ENCODE results near the gene UBE2Q1.
A peak's percentile ranks its signal among the peaks of the same experiment; 100 is the strongest.

Gene UBE2Q1

GRCh38 chr1:154502744-154503115, 55.7 kb downstream of the UBE2Q1 start:
- DNase-seq (ENCODE audit: low spot score), result no peak

DNA sequence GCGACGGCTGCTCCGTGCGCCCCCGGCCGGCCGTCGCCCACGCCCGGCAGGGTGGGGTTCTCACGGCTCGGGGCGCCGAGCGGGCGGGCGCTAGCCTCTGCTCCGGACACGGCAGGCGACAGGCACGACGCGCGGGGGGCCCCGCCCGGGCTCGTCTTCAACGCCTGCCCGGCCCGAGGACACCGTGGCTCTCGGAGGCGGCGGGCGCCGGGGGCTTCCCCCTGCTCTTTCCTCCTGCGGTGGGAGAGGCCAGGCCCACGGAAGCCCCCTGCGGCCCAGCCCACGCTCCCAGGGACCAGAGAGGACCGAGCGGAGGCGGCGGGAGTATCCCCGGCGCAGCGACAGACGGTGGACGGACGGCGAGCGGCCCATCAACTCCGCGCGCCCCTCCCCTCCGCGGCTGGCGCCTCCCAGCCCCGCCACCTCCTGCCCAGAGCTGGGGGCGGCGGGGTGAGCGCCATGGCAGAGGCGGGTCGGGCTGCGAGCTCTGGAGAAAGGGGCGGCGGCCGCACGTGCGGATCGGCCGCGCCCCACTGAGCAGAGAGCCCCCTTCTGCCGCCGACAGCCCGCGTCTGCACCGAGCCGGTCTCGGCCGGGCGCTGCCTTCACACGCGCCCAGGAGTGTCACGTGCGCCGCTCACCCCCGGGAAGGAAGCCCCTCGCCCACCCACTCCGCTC, 56.3 kb downstream of the UBE2Q1 start, which contains the start of the genes SHE and TDRD10:
Gene SHE, minus strand, starts transcription at position 347 of the 678 bp plus-strand sequence. CDS start 386 bp downstream, outside the sequence.
Gene TDRD10, plus strand, starts transcription at position 154 of the 678 bp plus-strand sequence. CDS start 4,685 bp downstream, outside the sequence.
- DNase-seq (ENCODE audit: low spot score), result peak; percentile 43

- DNase-seq (ENCODE audit: low spot score), result peak; percentile 57
Measured at GRCh38 chr1:154501423-154502065, 56.9 kb downstream of the UBE2Q1 start.

DNA sequence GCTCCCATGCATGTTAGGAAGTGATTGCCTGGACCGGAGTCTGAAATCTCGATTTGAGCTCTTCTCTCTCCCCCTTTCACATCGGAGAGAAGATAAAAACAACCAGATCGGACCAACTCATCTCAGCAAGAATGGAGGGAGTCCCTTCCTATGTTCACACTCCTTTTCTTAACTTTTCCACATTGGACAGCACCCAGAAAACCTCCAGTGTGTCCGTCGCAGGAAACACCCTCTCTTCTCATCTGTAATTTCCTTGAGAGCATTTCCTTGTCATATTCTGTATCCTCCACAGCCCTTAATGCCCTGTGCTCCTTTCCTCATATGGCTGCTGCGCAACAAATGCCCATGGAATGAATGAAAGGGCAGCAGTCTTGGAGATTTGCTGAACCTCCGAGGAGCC, 57.9 kb downstream of the UBE2Q1 start:
- DNase-seq (ENCODE audit: low spot score), result no peak

- DNase-seq (ENCODE audit: low spot score), result no peak
Measured at GRCh38 chr1:154499446-154499845, 59.0 kb downstream of the UBE2Q1 start.

Data from AG20443 (cell line).